Astrocyte (in vitro differentiated cells and primary cell): ENCODE results near the gene GLS2. TPM values are rescaled to one million over a fixed set of nuclear protein-coding genes. Genes with fewer than 3 reads are reported as not detected.
A peak's percentile ranks its signal among the peaks of the same experiment; 100 is the strongest.

Experiments
- DNase-seq: peaks from one replicate; pipeline ENCODE4 v3.0.0-alpha.2; 2010; ENCODE audit warnings: low read depth
- FAIRE-seq: peaks from 2 replicates; lab custom pipeline; 2011; peaks lifted over from hg19 to GRCh38; lab: Jason Lieb, UNC
- H2AFZ ChIP-seq: 2 replicates; pipeline ENCODE4 v1.6.0; 2012; ENCODE audit warnings: low read depth, low read length, inconsistent platforms
- H3K27ac ChIP-seq: 2 replicates; pipeline ENCODE4 v1.5.1; 2011; ENCODE audit warnings: low read depth, low read length, inconsistent platforms
- H3K27me3 ChIP-seq: 2 replicates; pipeline ENCODE4 v1.6.0; 2011; ENCODE audit warnings: low read length, inconsistent platforms; ENCODE audit not compliant: insufficient read depth
- H3K36me3 ChIP-seq: 2 replicates; pipeline ENCODE4 v1.5.1; 2011; ENCODE audit warnings: low read length, inconsistent platforms; ENCODE audit not compliant: insufficient read depth
- H3K4me1 ChIP-seq: 2 replicates; pipeline ENCODE4 v1.5.1; 2011; ENCODE audit warnings: low read length, inconsistent platforms; ENCODE audit not compliant: insufficient read depth
- H3K4me2 ChIP-seq: 2 replicates; pipeline ENCODE4 v1.6.0; 2012; ENCODE audit warnings: low read length, inconsistent platforms
- H3K4me3 ChIP-seq: 2 replicates; pipeline ENCODE4 v1.5.1; 2011; ENCODE audit warnings: low read depth, mild to moderate bottlenecking, low read length, inconsistent platforms; ENCODE audit not compliant: insufficient read depth
- H3K79me2 ChIP-seq: 2 replicates; pipeline ENCODE4 v1.6.0; 2012; ENCODE audit warnings: mild to moderate bottlenecking, low read length, inconsistent platforms; ENCODE audit not compliant: insufficient read depth
- H3K9ac ChIP-seq: 2 replicates; pipeline ENCODE4 v1.6.0; 2012; ENCODE audit warnings: mild to moderate bottlenecking, low read length, inconsistent platforms
- H3K9me3 ChIP-seq: 2 replicates; pipeline ENCODE4 v1.5.1; 2012; ENCODE audit warnings: low read depth, mild to moderate bottlenecking, low read length, inconsistent platforms; ENCODE audit not compliant: insufficient read depth
- H4K20me1 ChIP-seq: 2 replicates; pipeline ENCODE4 v1.6.0; 2012; ENCODE audit warnings: low read length, inconsistent platforms; ENCODE audit not compliant: insufficient read depth
- H3K27ac Mint-ChIP-seq: one replicate; pipeline ENCODE4 v1.8.0; 2021; ENCODE audit warnings: mild to moderate bottlenecking, mixed read lengths; ENCODE audit not compliant: unreplicated experiment
- H3K27me3 Mint-ChIP-seq: one replicate; pipeline ENCODE4 v1.8.0; 2021; ENCODE audit warnings: low read depth, mixed read lengths; ENCODE audit not compliant: unreplicated experiment
- H3K36me3 Mint-ChIP-seq: one replicate; pipeline ENCODE4 v1.8.0; 2021; ENCODE audit warnings: low read depth, mixed read lengths; ENCODE audit not compliant: unreplicated experiment
- H3K4me1 Mint-ChIP-seq: one replicate; pipeline ENCODE4 v1.8.0; 2021; ENCODE audit warnings: low read depth, mixed read lengths; ENCODE audit not compliant: unreplicated experiment
- H3K4me3 Mint-ChIP-seq: one replicate; pipeline ENCODE4 v1.8.0; 2021; ENCODE audit warnings: mild to moderate bottlenecking, moderate library complexity, mixed read lengths; ENCODE audit not compliant: unreplicated experiment
- H3K9me3 Mint-ChIP-seq: one replicate; pipeline ENCODE4 v1.8.0; 2021; ENCODE audit warnings: mild to moderate bottlenecking, mixed read lengths; ENCODE audit not compliant: unreplicated experiment
- CTCF ChIP-seq: IDR thresholded peaks from 2 replicates; pipeline ENCODE4 v1.5.1; 2011; ENCODE audit warnings: low read depth, mild to moderate bottlenecking, inconsistent platforms, low read length, moderate library complexity; ENCODE audit not compliant: insufficient read depth
- EZH2 ChIP-seq: IDR thresholded peaks from 2 replicates; pipeline ENCODE4 v1.6.1; 2012; ENCODE audit warnings: mild to moderate bottlenecking, low read length, inconsistent platforms; ENCODE audit not compliant: insufficient read depth
- total RNA-seq: library from RNA; stranded (reverse); gene quantifications from 2 replicates; pipeline ENCODE4 v1.2.1, GENCODE V29; 2021

GLS2 gene
- total RNA-seq, 1 donor from 2014 or later: 1.1 TPM

DNA sequence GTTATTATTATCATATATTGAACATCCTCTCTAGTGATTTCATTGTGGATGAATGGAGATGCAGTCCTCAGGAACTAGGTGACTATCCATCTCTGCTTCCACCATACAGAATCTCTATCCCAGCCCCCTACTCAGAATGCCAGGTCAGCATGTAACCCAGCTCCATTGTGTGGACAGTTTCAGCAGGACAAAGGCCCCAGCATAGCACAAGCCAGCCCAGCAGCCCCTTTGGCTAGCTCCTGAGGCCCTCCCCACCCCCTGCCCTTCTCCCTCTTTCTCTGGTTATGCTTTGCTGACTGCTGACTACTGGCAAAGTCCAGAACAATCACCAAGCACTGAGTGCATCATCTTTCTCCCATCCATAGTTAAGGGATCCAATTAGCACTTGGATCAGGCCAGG lies 25.4 kb downstream of the GLS2 start:
- TF ChIP-seq CTCF (no peak), EZH2 (no peak)
- H3K4me1 ChIP-seq: peaks cover 2% of the 10 kb centered on the region
- no peak overlapping the region for H3K4me3 Mint-ChIP-seq
- FAIRE-seq (no peak), DNase-seq (no peak)
- no peaks in the 10 kb centered on the region for H3K9me3 Mint-ChIP-seq
- no peak overlapping the region for H3K4me3 ChIP-seq
- H4K20me1 ChIP-seq: no peaks in the 10 kb centered on the region
- H3K9ac ChIP-seq: no peak overlapping the region
- no peaks in the 10 kb centered on the region for H3K27me3 ChIP-seq
- H3K79me2 ChIP-seq: no peaks in the 10 kb centered on the region
- H3K27ac Mint-ChIP-seq: no peak overlapping the region
- H3K4me1 Mint-ChIP-seq: peaks cover 2% of the 10 kb centered on the region
- H3K36me3 ChIP-seq: no peaks in the 10 kb centered on the region
- no peak overlapping the region for H3K4me2 ChIP-seq
- no peaks in the 10 kb centered on the region for H3K27me3 Mint-ChIP-seq
- H3K9me3 ChIP-seq: no peaks in the 10 kb centered on the region
- H3K36me3 Mint-ChIP-seq: no peaks in the 10 kb centered on the region
- H3K27ac ChIP-seq: no peak overlapping the region
- no peak overlapping the region for H2AFZ ChIP-seq

- Mint-ChIP-seq H3K4me1 (peaks cover 2% of the 10 kb centered on the region), H3K9me3 (no peaks in the 10 kb centered on the region), H3K36me3 (no peaks in the 10 kb centered on the region), H3K27me3 (no peaks in the 10 kb centered on the region), H3K27ac (peak overlapping the region; percentile 41), H3K4me3 (no peak overlapping the region)
- peak overlapping the region; percentile 39 for H3K9ac ChIP-seq
- no peaks in the 10 kb centered on the region for H3K27me3 ChIP-seq
- no peak overlapping the region for H2AFZ ChIP-seq
- H3K27ac ChIP-seq: peak overlapping the region; percentile 11
- FAIRE-seq: no peak
- TF ChIP-seq EZH2 (no peak), CTCF (no peak)
- no peak overlapping the region for H3K4me3 ChIP-seq
- H3K4me1 ChIP-seq: peaks cover 2% of the 10 kb centered on the region
- no peaks in the 10 kb centered on the region for H3K9me3 ChIP-seq
- DNase-seq: peak; percentile 10
- no peaks in the 10 kb centered on the region for H3K79me2 ChIP-seq
- no peaks in the 10 kb centered on the region for H3K36me3 ChIP-seq
- no peak overlapping the region for H3K4me2 ChIP-seq
- no peaks in the 10 kb centered on the region for H4K20me1 ChIP-seq
Observed at GRCh38 chr12:56461235-56462159, 26.5 kb downstream of the GLS2 start.

GRCh38 chr12:56457817-56458216 lies 30.1 kb downstream of the GLS2 start:
- Mint-ChIP-seq H3K4me1 (peaks cover 2% of the 10 kb centered on the region), H3K9me3 (no peaks in the 10 kb centered on the region), H3K36me3 (peaks cover 2% of the 10 kb centered on the region), H3K27me3 (peaks cover 20% of the 10 kb centered on the region), H3K27ac (no peak overlapping the region), H3K4me3 (no peak overlapping the region)
- no peak overlapping the region for H3K4me3 ChIP-seq
- H3K27me3 ChIP-seq: peaks cover 4% of the 10 kb centered on the region
- TF ChIP-seq CTCF: no peak
- no peak for TF ChIP-seq EZH2
- H3K4me2 ChIP-seq: no peak overlapping the region
- no peak overlapping the region for H3K9ac ChIP-seq
- FAIRE-seq: no peak
- H2AFZ ChIP-seq: no peak overlapping the region
- H3K36me3 ChIP-seq: no peaks in the 10 kb centered on the region
- H3K79me2 ChIP-seq: no peaks in the 10 kb centered on the region
- no peaks in the 10 kb centered on the region for H3K9me3 ChIP-seq
- no peak for DNase-seq
- no peaks in the 10 kb centered on the region for H4K20me1 ChIP-seq
- H3K27ac ChIP-seq: no peak overlapping the region
- H3K4me1 ChIP-seq: no peaks in the 10 kb centered on the region
